HG02759 (cell line): ENCODE measurements around the gene POMC.
"Not testable (repeated sequence)": the region's sequence is repeated elsewhere in the genome, so short reads cannot be mapped to it uniquely, and the experiment has no call there.

Experiments
- ATAC-seq: cut with Tn5 transposase; IDR thresholded peaks from one replicate; pipeline ENCODE4 v1.9.1; 2021; ENCODE audit warnings: mild to moderate bottlenecking, moderate library complexity; ENCODE audit not compliant: unreplicated experiment

Gene POMC

DNA sequence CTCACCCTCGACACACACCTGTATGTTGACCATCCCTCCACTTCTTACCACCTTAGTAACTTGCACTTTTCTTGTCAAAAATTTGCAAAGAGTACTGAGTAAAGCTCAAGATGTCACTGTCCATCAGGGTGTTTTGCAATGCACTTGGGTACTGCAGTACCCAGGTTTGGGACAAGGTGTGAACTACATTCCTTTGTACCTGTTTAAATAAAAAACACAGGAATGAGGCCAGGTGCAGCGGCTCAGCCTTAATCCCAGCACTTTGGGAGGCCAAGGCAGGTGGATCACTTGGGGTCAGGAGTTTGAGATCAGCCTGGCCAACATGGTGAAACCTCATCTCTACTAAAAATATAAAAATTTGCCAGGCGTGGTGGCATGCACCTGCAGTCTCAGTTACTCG lies 27.8 kb downstream of the POMC start:
- ATAC-seq, result not testable (repeated sequence)

DNA sequence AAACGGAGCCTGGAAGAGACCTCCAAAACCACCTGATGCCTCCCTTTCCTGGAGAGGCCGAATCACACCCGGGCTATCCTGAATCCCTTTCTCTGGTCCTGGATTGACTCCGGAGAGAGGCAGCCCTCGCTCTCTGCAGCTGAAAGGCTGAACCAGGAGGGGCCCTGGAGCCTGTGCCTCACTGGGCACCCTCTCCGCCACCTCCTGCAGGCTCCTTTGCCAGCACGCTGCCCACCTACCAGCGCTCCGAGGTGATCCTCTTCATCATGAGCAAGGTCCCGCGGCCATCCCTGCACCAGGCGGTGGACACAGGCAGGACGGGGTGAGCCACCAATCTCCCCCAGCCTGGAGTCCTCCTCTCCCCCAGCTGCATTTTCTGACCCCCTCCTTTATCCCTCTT lies 35.7 kb downstream of the POMC start:
- no peak for ATAC-seq

DNA sequence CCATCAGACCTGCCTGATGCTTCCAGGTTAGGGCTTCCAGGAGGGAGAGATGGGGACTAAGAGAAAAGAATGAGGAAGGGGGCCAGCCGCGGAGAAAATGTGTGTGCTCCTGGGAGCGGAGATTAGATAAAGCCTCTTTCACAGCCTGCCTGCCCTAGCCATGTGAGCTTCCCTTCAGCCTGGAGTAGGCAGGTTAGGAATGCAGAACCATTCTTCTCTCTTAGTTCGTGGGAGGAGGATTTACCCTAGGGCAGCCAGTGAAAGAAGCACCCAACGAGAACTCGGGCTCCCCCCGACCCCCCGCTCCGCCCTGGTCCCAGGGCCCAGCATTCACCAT lies 36.1 kb downstream of the POMC start:
- ATAC-seq, result no peak

GRCh38 chr2:25131567-25132298 lies 36.6 kb downstream of the POMC start:
- ATAC-seq, result no peak

GRCh38 chr2:25131253-25131566 lies 37.2 kb downstream of the POMC start:
- ATAC-seq, result no peak

DNA sequence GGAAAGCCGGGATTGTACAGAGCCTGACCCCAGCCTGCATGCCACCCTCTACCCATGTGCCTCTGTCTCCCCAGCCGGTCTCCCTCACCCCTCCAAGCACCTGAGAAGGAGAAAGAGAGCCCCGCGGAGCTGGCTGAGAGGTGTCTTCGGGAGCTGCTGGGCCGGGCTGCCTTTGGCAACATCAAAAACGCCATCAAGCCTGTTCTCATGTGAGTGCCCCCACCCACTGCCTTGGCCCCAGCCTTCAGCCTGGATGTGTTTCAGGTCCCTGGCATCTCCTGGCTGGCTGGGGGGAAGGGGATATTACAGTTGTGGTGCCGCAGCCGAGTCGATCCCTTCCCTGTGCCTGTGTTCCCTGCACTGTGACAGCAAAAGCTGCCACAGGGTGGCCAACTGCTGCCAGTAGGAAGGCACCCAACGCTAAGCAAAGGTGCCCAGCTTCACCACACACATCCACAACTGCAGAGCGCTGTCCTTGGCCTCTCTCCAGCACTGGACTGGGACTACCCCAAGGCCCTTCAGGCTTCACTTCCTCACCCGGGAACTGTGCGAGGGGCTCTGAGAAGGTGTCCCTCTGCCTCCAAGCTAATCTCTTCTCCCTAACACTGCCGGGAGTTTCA lies 38.4 kb downstream of the POMC start:
- no peak for ATAC-seq

DNA sequence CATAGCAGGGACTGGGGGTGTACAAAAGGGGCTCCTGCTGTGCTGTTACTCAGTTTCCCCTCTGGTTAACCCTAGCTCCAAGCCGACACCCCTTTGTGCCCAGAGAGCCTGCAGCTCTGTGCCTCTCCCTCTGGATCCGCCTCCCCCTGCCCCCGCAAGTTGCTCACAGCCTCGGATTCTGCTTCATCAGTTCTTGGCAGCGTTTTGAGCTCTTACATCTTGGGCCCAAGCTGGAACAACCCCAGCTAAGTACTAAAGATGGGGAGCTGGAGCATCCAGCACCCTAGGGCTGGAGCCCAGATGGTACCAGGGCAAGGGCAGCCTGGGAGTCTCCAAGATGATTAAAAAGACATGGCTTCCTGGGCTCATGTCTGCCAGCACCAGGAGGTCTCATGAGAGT lies 40.7 kb downstream of the POMC start:
- ATAC-seq, result no peak

- ATAC-seq, result not testable (repeated sequence)
Observed at GRCh38 chr2:25127071-25127470, 41.3 kb downstream of the POMC start.

DNA sequence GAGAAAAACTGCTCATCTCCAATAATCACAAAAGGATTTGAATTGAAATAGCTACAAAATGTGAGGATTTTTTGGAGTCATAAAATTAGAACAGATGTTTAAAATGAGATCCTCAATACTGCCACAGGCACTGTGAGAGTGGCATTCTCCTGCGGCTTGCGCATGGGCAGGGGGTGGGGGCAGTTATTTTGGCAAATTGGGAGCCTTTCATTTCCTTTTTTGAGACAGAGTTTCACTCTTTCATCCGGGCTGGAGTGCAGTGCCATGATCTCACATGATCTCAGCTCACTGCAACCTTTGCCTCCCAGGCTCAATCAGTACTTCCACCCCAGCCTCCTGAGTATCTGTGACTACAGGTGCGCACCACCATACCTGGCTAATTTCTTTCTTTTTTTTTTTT lies 42.4 kb downstream of the POMC start:
- ATAC-seq, result no peak

- ATAC-seq, result no peak
Observed at GRCh38 chr2:25125189-25125588, 43.2 kb downstream of the POMC start.

GRCh38 chr2:25123682-25124081 lies 44.7 kb downstream of the POMC start:
- ATAC-seq, result no peak

- ATAC-seq, result no peak
Observed at GRCh38 chr2:25122367-25122766, 46.0 kb downstream of the POMC start.

DNA sequence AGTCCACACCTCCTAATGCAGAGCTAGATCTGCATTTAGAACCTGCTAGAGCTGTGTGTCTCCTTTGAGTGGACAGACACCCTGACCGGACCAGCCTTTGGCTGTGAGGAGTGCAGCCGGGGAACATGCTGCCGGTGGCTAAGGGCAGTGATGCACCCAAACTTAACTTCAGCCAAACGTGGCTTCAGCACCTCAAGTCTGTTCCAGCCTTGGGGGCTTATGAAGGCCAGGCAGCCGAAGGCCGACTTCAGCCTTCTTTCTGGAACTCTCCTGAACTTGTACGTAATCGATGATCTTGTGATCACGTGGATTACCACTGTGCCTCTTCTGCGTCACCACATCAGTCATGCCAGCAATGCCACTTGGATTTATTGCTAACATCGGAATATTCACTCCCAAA lies 49.1 kb downstream of the POMC start:
- ATAC-seq, result no peak

- ATAC-seq, result no peak
Observed at GRCh38 chr2:25116956-25117355, 51.4 kb downstream of the POMC start.

DNA sequence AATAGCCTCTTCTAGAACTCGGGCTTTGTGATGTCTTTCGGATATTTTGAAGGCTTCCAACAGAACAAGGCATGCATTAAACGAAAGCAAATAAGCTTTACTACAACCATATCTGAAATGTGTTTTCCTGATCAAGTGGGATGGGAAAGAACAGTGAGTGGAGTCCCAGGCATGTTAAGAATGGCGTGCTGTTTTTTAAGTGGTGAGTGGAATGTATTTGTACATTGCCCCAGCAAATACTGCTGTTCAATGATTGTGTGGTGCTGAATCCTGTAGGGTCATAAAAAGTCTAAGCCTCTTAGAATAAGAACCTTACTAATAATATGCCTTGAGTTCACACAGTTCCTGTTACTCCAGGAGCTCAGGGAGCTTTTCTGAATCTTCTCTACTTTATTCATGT lies 52.5 kb downstream of the POMC start:
- no peak for ATAC-seq

GRCh38 chr2:25115249-25115883 lies 53.0 kb downstream of the POMC start:
- ATAC-seq, result no peak

GRCh38 chr2:25112113-25112512 lies 56.3 kb downstream of the POMC start:
- ATAC-seq, result no peak
